ENCODE measurements around the gene RTN4IP1. TPM values are rescaled to one million over a fixed set of nuclear protein-coding genes. Genes with fewer than 3 reads are reported as not detected.
"Not testable (repeated sequence)": the region's sequence is repeated elsewhere in the genome, so short reads cannot be mapped to it uniquely, and the experiment has no call there.

Gene RTN4IP1
- total RNA-seq, 1 donor from 2014 or later: 7.1 TPM

DNA sequence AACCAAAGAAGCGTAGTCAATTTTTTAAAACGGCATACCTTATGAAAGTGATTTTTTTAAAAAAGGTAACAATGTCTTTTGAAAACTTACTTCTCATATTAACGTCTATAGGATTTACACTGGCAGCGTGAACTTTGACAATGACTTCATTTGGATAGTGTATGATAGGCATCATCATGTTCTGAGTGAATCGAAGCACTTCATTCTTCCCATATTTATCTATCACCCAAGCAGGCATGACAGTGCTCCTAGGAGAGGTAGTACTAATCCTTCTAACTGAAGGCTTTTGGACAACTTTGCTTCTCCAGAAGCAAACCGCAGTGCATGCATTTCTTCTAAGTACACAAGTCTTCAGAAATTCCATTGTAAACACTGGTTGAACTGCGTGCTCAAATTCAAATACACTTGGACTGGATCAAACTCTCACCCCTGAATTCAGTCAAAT lies 618 bp downstream of the RTN4IP1 start:
- Mint-ChIP-seq H3K27ac (peak overlapping the region; percentile 99), H3K4me3 (ENCODE audit: low read depth) (peak overlapping the region; percentile 94), H3K4me1 (ENCODE audit: low read depth) (peaks cover 33% of the 10 kb centered on the region), H3K9me3 (ENCODE audit: low read depth) (peaks cover 4% of the 10 kb centered on the region), H3K36me3 (ENCODE audit: insufficient read depth) (peaks cover 5% of the 10 kb centered on the region), H3K27me3 (no peaks in the 10 kb centered on the region)
- no peak for DNase-seq (ENCODE audit: low spot score, unreplicated experiment)
- TF ChIP-seq CTCF (IDR thresholded peaks at IDR 0.05; ENCODE audit: unreplicated experiment): no peak

DNA sequence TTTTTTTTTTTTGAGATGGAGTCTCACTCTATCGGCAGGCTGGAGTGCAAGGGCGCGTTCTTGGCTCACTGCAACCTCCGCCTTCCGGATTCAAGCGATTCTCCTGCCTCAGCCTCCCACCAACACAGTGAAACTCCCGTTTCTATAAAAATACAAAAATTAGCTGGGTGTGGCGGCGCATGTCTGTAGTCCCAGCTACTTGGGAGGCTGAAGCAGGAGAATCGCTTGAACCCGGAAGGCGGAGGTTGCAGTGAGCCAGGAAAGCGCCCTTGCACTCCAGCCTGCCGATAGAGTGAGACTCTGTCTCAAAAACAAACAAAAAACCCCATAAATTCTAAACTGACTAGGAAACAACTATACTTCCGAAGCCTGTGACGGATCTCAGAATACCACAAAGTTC lies 1.5 kb downstream of the RTN4IP1 start:
- H3K9me3 Mint-ChIP-seq (ENCODE audit: low read depth); DNase-seq (ENCODE audit: low spot score, unreplicated experiment); H3K27me3 Mint-ChIP-seq; H3K27ac Mint-ChIP-seq: not testable (repeated sequence)
- H3K4me3 Mint-ChIP-seq (ENCODE audit: low read depth): peak overlapping the region; percentile 37
- peaks cover 31% of the 10 kb centered on the region for H3K4me1 Mint-ChIP-seq (ENCODE audit: low read depth)
- H3K36me3 Mint-ChIP-seq (ENCODE audit: insufficient read depth): peaks cover 11% of the 10 kb centered on the region

DNA sequence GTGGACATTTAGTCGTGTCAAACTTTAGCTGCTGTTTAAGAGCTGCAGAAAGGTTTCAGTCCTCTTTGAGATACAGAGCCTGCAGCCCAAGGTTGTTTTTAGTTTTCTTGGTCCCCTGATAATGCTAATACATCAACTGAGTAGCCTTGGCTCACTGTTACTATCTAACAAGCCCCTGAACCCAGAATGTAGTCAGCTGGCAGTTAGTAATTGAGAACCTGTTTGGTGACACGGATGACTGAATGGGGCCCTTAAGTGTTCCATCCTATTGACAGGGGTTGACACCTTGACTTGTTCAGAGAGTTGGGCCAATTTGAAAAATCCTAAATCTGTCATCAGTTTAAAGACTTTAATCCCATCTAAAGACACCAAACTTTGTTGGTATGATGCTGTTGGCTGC lies 2.8 kb downstream of the RTN4IP1 start:
- Mint-ChIP-seq H3K27me3 (no peaks in the 10 kb centered on the region), H3K27ac (peak overlapping the region; percentile 56)
- no peak for TF ChIP-seq CTCF (IDR thresholded peaks at IDR 0.05; ENCODE audit: unreplicated experiment)

DNA sequence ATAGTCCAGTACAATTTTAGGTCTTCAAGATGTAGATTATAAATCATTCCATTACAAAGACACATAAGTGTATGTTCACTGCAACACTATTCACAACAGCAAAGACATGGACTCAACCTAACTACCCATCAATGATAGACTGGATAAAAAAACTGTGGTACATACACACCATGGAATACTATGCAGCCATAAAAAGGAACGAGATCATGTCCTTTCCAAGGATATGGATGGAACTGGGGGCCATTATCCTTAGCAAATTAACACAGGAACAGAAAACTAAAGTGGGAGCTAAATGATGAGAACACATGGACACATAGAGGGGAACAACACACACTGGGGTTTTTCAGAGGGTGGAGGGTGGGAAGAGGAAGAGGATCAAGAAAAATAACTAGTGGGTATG lies 6.3 kb downstream of the RTN4IP1 start:
- Mint-ChIP-seq H3K4me3 (ENCODE audit: low read depth) (no peak overlapping the region), H3K4me1 (ENCODE audit: low read depth) (peaks cover 27% of the 10 kb centered on the region), H3K36me3 (ENCODE audit: insufficient read depth) (peaks cover 23% of the 10 kb centered on the region), H3K27me3 (no peaks in the 10 kb centered on the region), H3K9me3 (ENCODE audit: low read depth) (peaks cover 20% of the 10 kb centered on the region), H3K27ac (peak overlapping the region; percentile 59)
- TF ChIP-seq CTCF (IDR thresholded peaks at IDR 0.05; ENCODE audit: unreplicated experiment): no peak
- DNase-seq (ENCODE audit: low spot score, unreplicated experiment): no peak

More for the DNA sequence above, 2.8 kb downstream of the RTN4IP1 start:
- H3K9me3 Mint-ChIP-seq (ENCODE audit: low read depth): peaks cover 17% of the 10 kb centered on the region
- peaks cover 28% of the 10 kb centered on the region for H3K4me1 Mint-ChIP-seq (ENCODE audit: low read depth)
- DNase-seq (ENCODE audit: low spot score, unreplicated experiment): no peak
- H3K4me3 Mint-ChIP-seq (ENCODE audit: low read depth): no peak overlapping the region
- peaks cover 18% of the 10 kb centered on the region for H3K36me3 Mint-ChIP-seq (ENCODE audit: insufficient read depth)

GRCh38 chr6:106622412-106622811 lies 6.9 kb downstream of the RTN4IP1 start:
- H3K27ac Mint-ChIP-seq: peak overlapping the region; percentile 56
- no peak for DNase-seq (ENCODE audit: low spot score, unreplicated experiment)
- H3K36me3 Mint-ChIP-seq (ENCODE audit: insufficient read depth): peaks cover 23% of the 10 kb centered on the region
- peaks cover 20% of the 10 kb centered on the region for H3K9me3 Mint-ChIP-seq (ENCODE audit: low read depth)
- TF ChIP-seq CTCF (IDR thresholded peaks at IDR 0.05; ENCODE audit: unreplicated experiment): no peak
- no peaks in the 10 kb centered on the region for H3K27me3 Mint-ChIP-seq
- H3K4me3 Mint-ChIP-seq (ENCODE audit: low read depth): no peak overlapping the region
- peaks cover 28% of the 10 kb centered on the region for H3K4me1 Mint-ChIP-seq (ENCODE audit: low read depth)

DNA sequence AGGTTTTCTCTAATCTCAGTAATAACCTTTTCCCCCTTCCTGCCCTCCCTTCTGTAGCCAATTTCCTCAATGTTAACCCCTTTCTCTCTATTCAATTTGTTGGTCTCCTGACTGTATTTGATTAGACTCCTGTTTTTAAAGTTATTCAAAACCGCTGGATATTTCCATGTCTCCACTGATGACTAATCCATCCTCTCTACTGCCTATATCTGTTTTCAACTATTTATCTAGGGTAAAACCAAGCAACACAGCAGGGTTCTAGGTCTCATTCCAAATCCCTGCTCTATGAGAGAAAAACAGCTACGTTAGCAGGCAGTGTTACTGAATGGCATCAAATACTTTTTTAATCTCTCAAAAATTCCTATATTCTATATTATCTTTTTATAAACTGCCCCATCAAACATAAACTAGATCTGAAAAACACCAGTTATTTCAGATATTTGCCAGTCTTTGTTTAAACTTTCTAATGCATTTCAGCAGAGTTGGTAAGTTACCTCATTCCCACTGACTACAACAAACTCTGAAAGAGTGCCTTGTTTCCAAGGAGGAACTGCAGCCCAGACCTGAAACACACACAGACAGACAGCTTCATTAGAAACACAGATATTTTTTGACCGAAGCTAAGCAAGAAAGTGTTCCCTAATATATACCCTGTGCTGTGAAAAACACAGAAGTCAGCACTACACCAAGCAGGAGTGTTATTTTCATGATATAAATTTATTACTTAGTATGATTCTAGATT lies 8.2 kb downstream of the RTN4IP1 start:
- Mint-ChIP-seq H3K27me3 (no peaks in the 10 kb centered on the region), H3K27ac (peak overlapping the region; percentile 25), H3K4me3 (ENCODE audit: low read depth) (no peak overlapping the region), H3K36me3 (ENCODE audit: insufficient read depth) (peaks cover 25% of the 10 kb centered on the region), H3K4me1 (ENCODE audit: low read depth) (peaks cover 23% of the 10 kb centered on the region), H3K9me3 (ENCODE audit: low read depth) (peaks cover 20% of the 10 kb centered on the region)
- DNase-seq (ENCODE audit: low spot score, unreplicated experiment): no peak
- no peak for TF ChIP-seq CTCF (IDR thresholded peaks at IDR 0.05; ENCODE audit: unreplicated experiment)
